Germinal center (tissue), 1 donor: ENCODE data around the gene PAX9.
"Not testable (repeated sequence)": the region's sequence is repeated elsewhere in the genome, so short reads cannot be mapped to it uniquely, and the experiment has no call there.

Experiments used
- DNase-seq: peaks from one replicate; pipeline ENCODE4 v3.0.0; 2012; ENCODE audit warnings: mixed read lengths, low spot score

The PAX9 gene

GRCh38 chr14:36672095-36672494 lies 10.4 kb downstream of the PAX9 start:
- DNase-seq: no peak

- no peak for DNase-seq
Measured at GRCh38 chr14:36674659-36675058, 13.0 kb downstream of the PAX9 start.

- no peak for DNase-seq
Measured at GRCh38 chr14:36675581-36675980, 13.9 kb downstream of the PAX9 start.

- DNase-seq: no peak
Measured at GRCh38 chr14:36676236-36676635, 14.6 kb downstream of the PAX9 start.

- DNase-seq: no peak
Measured at GRCh38 chr14:36682338-36682737, 20.7 kb downstream of the PAX9 start.

GRCh38 chr14:36683083-36683724 lies 21.5 kb downstream of the PAX9 start:
- DNase-seq: no peak

- DNase-seq: no peak
Measured at GRCh38 chr14:36684946-36685345, 23.3 kb downstream of the PAX9 start.

GRCh38 chr14:36690311-36691040 lies 28.8 kb downstream of the PAX9 start:
- DNase-seq: no peak

- DNase-seq: not testable (repeated sequence)
Measured at GRCh38 chr14:36699420-36699819, 37.8 kb downstream of the PAX9 start.

GRCh38 chr14:36700651-36701050 lies 39.0 kb downstream of the PAX9 start:
- no peak for DNase-seq

- no peak for DNase-seq
Measured at GRCh38 chr14:36701132-36701531, 39.5 kb downstream of the PAX9 start.

GRCh38 chr14:36702474-36702873 lies 40.8 kb downstream of the PAX9 start:
- DNase-seq: no peak

- no peak for DNase-seq
Measured at GRCh38 chr14:36707570-36707969, 45.9 kb downstream of the PAX9 start.

- DNase-seq: no peak
Measured at GRCh38 chr14:36713960-36714703, 52.5 kb downstream of the PAX9 start.

GRCh38 chr14:36716614-36717184 lies 55.0 kb downstream of the PAX9 start:
- DNase-seq: no peak

GRCh38 chr14:36717363-36717762 lies 55.7 kb downstream of the PAX9 start:
- no peak for DNase-seq

- DNase-seq: no peak
Measured at GRCh38 chr14:36718216-36718615, 56.6 kb downstream of the PAX9 start.

- DNase-seq: no peak
Measured at GRCh38 chr14:36719823-36720222, 58.2 kb downstream of the PAX9 start.

GRCh38 chr14:36720657-36721056 lies 59.0 kb downstream of the PAX9 start:
- DNase-seq: no peak

GRCh38 chr14:36721877-36722276 lies 60.2 kb downstream of the PAX9 start:
- DNase-seq: no peak

- DNase-seq: no peak
Measured at GRCh38 chr14:36723530-36723929, 61.9 kb downstream of the PAX9 start.

GRCh38 chr14:36724162-36724561 lies 62.5 kb downstream of the PAX9 start:
- no peak for DNase-seq

- no peak for DNase-seq
Measured at GRCh38 chr14:36726128-36726527, 64.5 kb downstream of the PAX9 start.
